Activated CD8-positive, alpha-beta T cell treated with anti-CD3 and anti-CD28 coated beads for 36 hours (primary cell): Measurements from ENCODE around the gene CARS2. TPM values are rescaled to one million over a fixed set of nuclear protein-coding genes. Genes with fewer than 3 reads are reported as not detected.

Experiments
- ATAC-seq: fragments of 200-7000 bp; cut with Tn5 transposase; one replicate; pipeline ENCODE4 v1.10.0; 2021; ENCODE audit warnings: mild to moderate bottlenecking, moderate library complexity
- CTCF ChIA-PET: fragments of 350-600 bp; sonication (Branson Sonifier 250); formaldehyde crosslinking; loops from one replicate; lab custom pipeline; 2021; ENCODE audit warnings: antibody characterized with exemption; lab: Charles Lee
- POLR2A ChIA-PET: fragments of 350-600 bp; sonication (Branson Sonifier 250); formaldehyde crosslinking; loops from one replicate; lab custom pipeline; 2021; ENCODE audit warnings: antibody characterized with exemption; lab: Charles Lee
- DNase-seq: peaks from one replicate; pipeline ENCODE4 v3.0.0-alpha.2; 2020
- H3K27ac Mint-ChIP-seq: one replicate; pipeline ENCODE4 v1.8.0; 2021; ENCODE audit warnings: mild to moderate bottlenecking, mixed read lengths
- H3K27me3 Mint-ChIP-seq: one replicate; pipeline ENCODE4 v1.8.0; 2021; ENCODE audit warnings: mixed read lengths
- H3K36me3 Mint-ChIP-seq: one replicate; pipeline ENCODE4 v1.8.0; 2021; ENCODE audit warnings: low read depth, mixed read lengths
- H3K4me1 Mint-ChIP-seq: one replicate; pipeline ENCODE4 v1.8.0; 2021; ENCODE audit warnings: low read depth, mixed read lengths
- H3K4me3 Mint-ChIP-seq: one replicate; pipeline ENCODE4 v1.8.0; 2021; ENCODE audit warnings: mild to moderate bottlenecking, moderate library complexity, mixed read lengths
- H3K9me3 Mint-ChIP-seq: one replicate; pipeline ENCODE4 v1.8.0; 2021; ENCODE audit warnings: mixed read lengths
- CTCF ChIP-seq: fragments of 200-600 bp; IDR thresholded peaks from one replicate; pipeline ENCODE4 v1.8.0; 2022; ENCODE audit warnings: antibody characterized with exemption, mild to moderate bottlenecking
- intact Hi-C: fragments of 100-400 bp; cut with micrococcal nuclease; formaldehyde crosslinking; loops from one replicate; pipeline ENCODE4 v1.10.0; 2022
- total RNA-seq, 2 experiments: library from RNA; stranded (reverse); gene quantifications; one replicate each; pipeline ENCODE4 v1.2.3, GENCODE V29; 2021

The CARS2 gene
- total RNA-seq, 2 experiments from 2014 or later, result 60.7 to 63.0 TPM

GRCh38 chr13:110605132-110605531 lies 100.8 kb downstream of the CARS2 start:
- no peaks in the 10 kb centered on the region for H3K9me3 Mint-ChIP-seq
- ChIA-PET CTCF (no interaction called here), POLR2A (no interaction called here)
- intact Hi-C loops, result no loop called here
- no peak for TF ChIP-seq CTCF
- ATAC-seq (no peak), DNase-seq (no peak)
- H3K4me3 Mint-ChIP-seq, result no peak overlapping the region
- H3K27me3 Mint-ChIP-seq, result peaks cover 7% of the 10 kb centered on the region
- H3K27ac Mint-ChIP-seq, result no peak overlapping the region
- H3K36me3 Mint-ChIP-seq, result no peaks in the 10 kb centered on the region
- H3K4me1 Mint-ChIP-seq, result no peaks in the 10 kb centered on the region

DNA sequence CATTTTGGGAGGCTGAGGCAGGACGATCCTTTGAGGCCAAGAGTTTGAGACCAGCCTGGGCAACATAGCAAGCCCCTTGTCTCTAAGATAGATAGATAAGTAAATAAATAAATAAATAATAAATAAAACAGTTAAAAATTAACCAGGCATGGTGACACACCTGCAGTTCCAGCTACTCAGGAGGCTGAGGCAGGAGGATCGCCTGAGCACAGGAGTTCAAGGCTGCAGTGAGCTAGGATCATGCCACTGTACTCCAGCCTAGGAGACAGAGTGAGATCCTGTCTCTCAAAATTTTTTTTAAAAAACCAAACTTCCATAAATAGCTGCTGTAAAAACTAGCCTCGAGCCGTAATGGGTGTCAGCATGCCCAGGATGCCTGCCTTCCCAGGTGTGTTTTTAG lies 104.9 kb downstream of the CARS2 start:
- ATAC-seq, result no peak
- POLR2A ChIA-PET, result no interaction called here
- H3K27ac Mint-ChIP-seq, result no peak overlapping the region
- H3K4me1 Mint-ChIP-seq, result no peaks in the 10 kb centered on the region
- CTCF ChIA-PET, result no interaction called here
- H3K9me3 Mint-ChIP-seq, result no peaks in the 10 kb centered on the region
- DNase-seq, result no peak
- no peaks in the 10 kb centered on the region for H3K36me3 Mint-ChIP-seq
- intact Hi-C loops, result no loop called here
- H3K27me3 Mint-ChIP-seq, result peaks cover 7% of the 10 kb centered on the region
- TF ChIP-seq CTCF, result no peak
- H3K4me3 Mint-ChIP-seq, result no peak overlapping the region

DNA sequence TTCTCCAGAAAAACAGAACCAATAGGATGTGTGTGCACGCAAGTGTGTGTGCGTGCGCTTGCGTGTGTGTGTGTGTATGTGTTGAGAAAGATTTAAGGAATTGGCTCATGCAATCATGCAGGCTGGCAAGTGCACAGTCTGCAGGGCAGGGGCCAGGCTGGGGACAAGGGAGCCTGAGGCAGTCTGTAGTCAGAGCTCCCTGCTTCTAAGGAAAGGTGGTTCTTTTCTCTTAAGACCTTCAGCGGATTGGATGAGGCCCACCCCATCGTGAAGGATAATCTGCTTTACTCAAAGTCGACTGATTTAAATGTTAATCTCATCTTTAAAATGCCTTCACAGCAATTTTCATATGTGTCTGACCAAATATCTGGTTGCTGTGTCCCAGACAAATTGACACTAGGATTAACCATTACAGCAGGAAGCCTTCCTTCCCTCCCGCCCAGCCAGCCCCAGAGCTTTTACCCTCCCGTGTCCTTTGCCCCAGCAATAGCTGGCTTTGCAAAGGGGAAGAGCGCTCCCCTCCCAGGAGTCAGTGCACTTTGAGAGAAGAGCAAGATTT lies 105.6 kb downstream of the CARS2 start:
- H3K9me3 Mint-ChIP-seq, result no peaks in the 10 kb centered on the region
- H3K36me3 Mint-ChIP-seq, result no peaks in the 10 kb centered on the region
- DNase-seq (no peak), ATAC-seq (no peak)
- H3K27ac Mint-ChIP-seq, result no peak overlapping the region
- intact Hi-C loops, result no loop called here
- no peaks in the 10 kb centered on the region for H3K4me1 Mint-ChIP-seq
- TF ChIP-seq CTCF, result no peak
- no peak overlapping the region for H3K4me3 Mint-ChIP-seq
- CTCF ChIA-PET, result no interaction called here
- POLR2A ChIA-PET, result no interaction called here
- H3K27me3 Mint-ChIP-seq, result peaks cover 7% of the 10 kb centered on the region

GRCh38 chr13:110597041-110597689 lies 108.8 kb downstream of the CARS2 start:
- Mint-ChIP-seq H3K27me3 (peaks cover 3% of the 10 kb centered on the region), H3K36me3 (no peaks in the 10 kb centered on the region), H3K4me1 (no peaks in the 10 kb centered on the region), H3K27ac (no peak overlapping the region), H3K4me3 (no peak overlapping the region), H3K9me3 (no peaks in the 10 kb centered on the region)
- DNase-seq (no peak), ATAC-seq (no peak)
- ChIA-PET POLR2A (interaction anchor here (0.8 kb wide), 1 partner anchor 12 kb away, joined by 5 read pairs; no protein-coding TSS in a partner anchor), CTCF (interaction anchor here (1.7 kb wide), 1 partner anchor 142 kb away, joined by 7 read pairs; no protein-coding TSS in a partner anchor)
- no peak for TF ChIP-seq CTCF
- intact Hi-C loops, result no loop called here

DNA sequence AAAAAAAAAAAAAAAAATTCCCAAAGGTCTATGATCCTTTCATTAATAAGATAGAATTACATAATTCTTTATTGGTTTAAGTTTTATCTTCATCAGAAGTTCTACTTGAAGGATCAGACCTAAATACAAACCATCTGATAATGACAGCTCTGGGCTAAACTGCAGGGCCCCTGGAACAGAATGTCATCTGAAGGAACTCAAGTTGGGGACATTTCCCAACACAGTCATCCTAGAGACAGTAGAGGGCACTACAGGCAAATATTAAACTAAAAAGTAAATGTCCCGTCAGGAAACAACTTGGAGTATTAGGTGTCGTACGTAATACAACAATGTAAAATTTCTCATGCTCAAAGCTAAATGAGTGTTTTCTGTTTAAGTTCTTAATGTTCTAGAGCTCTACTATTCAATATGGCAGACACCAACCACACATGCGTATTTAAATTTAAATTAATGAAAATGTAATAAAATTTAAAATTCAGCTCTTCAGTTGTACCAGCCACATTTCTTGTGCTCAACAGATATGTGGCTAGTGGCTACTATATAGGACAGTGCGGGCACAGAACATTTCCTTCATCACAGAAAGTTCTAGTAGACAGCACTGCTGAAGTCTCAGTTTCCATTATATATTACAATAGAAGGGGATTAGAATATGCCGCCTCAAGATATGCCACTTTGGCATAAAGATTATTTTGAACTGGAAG lies 112.3 kb downstream of the CARS2 start:
- peak; percentile 82 for ATAC-seq
- Mint-ChIP-seq H3K9me3 (no peaks in the 10 kb centered on the region), H3K36me3 (no peaks in the 10 kb centered on the region), H3K27ac (no peak overlapping the region), H3K27me3 (peaks cover 6% of the 10 kb centered on the region), H3K4me1 (no peaks in the 10 kb centered on the region), H3K4me3 (no peak overlapping the region)
- intact Hi-C loops, result loop anchor here (2.0 kb wide), 1 partner anchor 227 kb away; no protein-coding TSS in a partner anchor
- peak; percentile 64 for TF ChIP-seq CTCF
- POLR2A ChIA-PET, result no interaction called here
- CTCF ChIA-PET, result interaction anchor here (0.7 to 3.3 kb wide), 25 partner anchors 9 to 463 kb away, joined by 3 to 13 read pairs (median 5); partner anchors contain the start of gene NAXD
- DNase-seq, result peak; percentile 27
